ENCODE measurements around the gene IKZF2. TPM values are rescaled to one million over a fixed set of nuclear protein-coding genes. Genes with fewer than 3 reads are reported as not detected.

The IKZF2 gene
- total and polyA plus RNA-seq, 2 donors (not counting 3 experiments of a cell fraction or from before 2014, with no cell fraction given), result 0.08 to 0.46 TPM

DNA sequence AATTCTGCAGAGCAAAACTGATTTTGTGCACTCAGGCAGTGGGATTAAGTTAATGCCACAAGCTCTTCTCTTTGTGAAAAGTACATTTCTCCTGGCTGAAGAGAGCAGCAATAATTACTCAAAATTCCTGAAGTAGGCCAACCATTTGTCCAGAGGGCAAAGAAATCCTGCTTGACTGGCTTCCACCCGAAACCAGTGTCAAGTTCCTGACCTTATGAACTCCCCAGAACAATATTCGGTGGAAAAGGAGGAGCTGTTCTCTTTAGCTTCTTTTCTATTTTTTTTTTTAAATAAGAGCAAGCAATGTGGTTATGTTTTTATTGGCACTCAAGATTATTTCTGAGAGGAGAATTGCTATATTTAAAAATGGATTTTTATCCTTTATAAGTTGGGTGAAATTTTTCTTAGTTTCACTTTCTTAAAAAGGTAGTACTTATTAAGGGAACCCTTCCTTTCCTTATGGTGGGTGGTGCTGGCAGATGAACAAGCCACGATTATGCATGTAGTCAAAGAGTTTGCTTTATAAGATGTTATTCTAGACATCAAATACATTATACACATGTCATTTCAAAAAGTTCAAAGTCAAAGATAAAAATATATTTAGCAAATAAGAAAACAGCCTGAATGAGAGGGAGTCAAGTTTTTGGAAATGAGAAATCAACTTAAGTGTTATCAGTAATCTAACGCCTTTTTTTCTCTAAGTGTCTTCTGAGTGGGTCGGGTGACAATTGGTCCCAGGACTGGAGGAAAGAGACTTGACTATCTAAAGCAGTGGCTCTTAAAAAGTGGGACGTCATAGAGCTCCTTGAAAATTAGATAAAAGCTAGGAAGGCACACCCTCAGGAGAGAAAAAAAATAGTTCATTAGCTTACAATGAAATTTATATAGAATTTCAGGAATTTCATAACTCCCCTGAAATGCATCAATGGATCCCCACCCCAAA is 194.5 kb downstream of the IKZF2 start:
- ChIA-PET POLR2A (no interaction called here), CTCF (interaction anchor here (0.9 to 1.7 kb wide), 8 partner anchors 7 to 180 kb away, joined by 3 to 6 read pairs (median 4); no protein-coding TSS in a partner anchor)
- Histone ChIP-seq H3K79me2 (ENCODE audit: control insufficient read depth, insufficient read depth, low read length) (no peaks in the 10 kb centered on the region), H3K4me1 (ENCODE audit: control insufficient read depth, extremely low read depth, insufficient read depth, low read length) (no peaks in the 10 kb centered on the region), H3K27me3 (ENCODE audit: control insufficient read depth in 2 of 2, insufficient read depth in 2 of 2, low read length in 2 of 2) (no peaks in the 10 kb centered on the region), H3K9me1 (replicated peaks; ENCODE audit: control insufficient read depth, extremely low read depth, insufficient read depth, low read length) (no peaks in the 10 kb centered on the region), H4K20me1 (replicated peaks; ENCODE audit: control insufficient read depth, extremely low read depth, insufficient read depth, low read length) (no peaks in the 10 kb centered on the region), H3K36me3 (ENCODE audit: control insufficient read depth in 2 of 2, extremely low read depth in 1 of 2, insufficient read depth in 2 of 2, low read length in 2 of 2) (no peaks in the 10 kb centered on the region), H3K4me3 (replicated peaks in 1 of 3; ENCODE audit: insufficient read depth in 1 of 3, low read depth in 1 of 3, low read length in 3 of 3) (no peak overlapping the region), H3K27ac (ENCODE audit: insufficient read depth, low read depth, low read length) (no peak overlapping the region), H2AFZ (ENCODE audit: low read depth, low read length) (no peak overlapping the region), H3K9me3 (replicated peaks; ENCODE audit: control insufficient read depth, insufficient read depth, low read length) (no peaks in the 10 kb centered on the region), H3K9ac (replicated peaks; ENCODE audit: extremely low read depth, insufficient read depth, low read length) (no peak overlapping the region), H3K4me2 (ENCODE audit: insufficient read depth, low read length) (no peak overlapping the region)
- no peak for FAIRE-seq
- dilution Hi-C loops (cut with MboI; ENCODE audit: extremely low pct_ligation_motif_present, low sequenced_read_pairs) (no loop called here), intact Hi-C loops (cut with micrococcal nuclease) (no loop called here)
- no peak for TF ChIP-seq MYC (IDR thresholded peaks at IDR 0.05; ENCODE audit: low read depth, low read length)
- TF ChIP-seq FOS (IDR thresholded peaks at IDR 0.05; ENCODE audit: borderline replicate concordance, insufficient read depth, low read length), result no peak
- no peak for TF ChIP-seq EZH2 (IDR thresholded peaks at IDR 0.05; ENCODE audit: borderline replicate concordance, low read depth, low read length, severe bottlenecking)
- BruUV-seq (replicated peaks), result no TSS peak
- no peak for DNase-seq (ENCODE audit: low read depth, low spot score)

DNA sequence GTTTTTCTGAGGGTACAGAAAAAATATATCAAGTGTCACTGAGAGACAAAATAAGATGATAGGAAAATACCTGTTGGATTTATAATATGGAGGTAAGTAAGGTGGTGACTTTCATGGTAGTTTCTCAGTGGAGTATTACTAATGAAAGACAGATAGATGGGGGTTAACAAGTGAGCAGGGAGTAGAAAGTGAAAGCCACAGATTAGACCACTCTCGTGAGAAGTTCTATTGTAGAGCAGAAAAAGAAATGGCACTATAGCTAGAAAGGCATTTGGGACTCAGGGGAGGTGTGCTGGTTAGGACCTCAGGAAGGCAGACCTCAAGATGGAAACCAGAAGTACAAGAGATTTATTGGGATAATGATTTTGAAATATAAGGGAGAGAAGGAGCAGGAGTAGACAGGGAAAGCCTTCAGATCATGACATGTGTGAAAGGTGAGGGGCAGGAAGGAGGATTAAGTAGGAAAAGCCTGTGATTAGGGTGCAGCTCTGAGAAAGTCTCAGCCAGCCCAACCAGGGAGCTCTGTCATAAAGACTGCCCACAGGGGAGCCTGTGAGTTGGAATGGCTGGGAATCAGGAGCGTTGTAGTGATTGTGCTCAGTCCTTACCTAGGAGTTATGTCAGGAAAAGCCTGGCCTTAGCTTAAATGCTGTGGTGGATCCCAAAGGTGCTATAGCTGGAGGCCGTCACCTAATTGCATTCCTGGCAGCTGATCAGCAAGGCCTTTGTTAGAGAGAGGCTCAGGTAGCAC is 198.1 kb downstream of the IKZF2 start:
- ChIA-PET POLR2A (no interaction called here), CTCF (interaction anchor here (1.7 kb wide), 1 partner anchor 61 kb away, joined by 5 read pairs; no protein-coding TSS in a partner anchor)
- no peaks in the 10 kb centered on the region for H3K36me3 ChIP-seq (ENCODE audit: control insufficient read depth in 2 of 2, extremely low read depth in 1 of 2, insufficient read depth in 2 of 2, low read length in 2 of 2)
- TF ChIP-seq MYC (IDR thresholded peaks at IDR 0.05; ENCODE audit: low read depth, low read length) (no peak), POLR2A (IDR thresholded peaks at IDR 0.05; ENCODE audit: low read depth, low read length) (no peak), FOS (IDR thresholded peaks at IDR 0.05; ENCODE audit: borderline replicate concordance, insufficient read depth, low read length) (no peak), GATA2 (IDR thresholded peaks at IDR 0.05; ENCODE audit: insufficient read depth, insufficient read length, low read depth, low read length) (no peak), JUN (IDR thresholded peaks at IDR 0.05; ENCODE audit: borderline replicate concordance, insufficient read depth, insufficient read length, low read depth) (no peak), POLR2AphosphoS5 (IDR thresholded peaks at IDR 0.05; ENCODE audit: insufficient read depth, low read depth, low read length) (no peak), EZH2 (IDR thresholded peaks at IDR 0.05; ENCODE audit: borderline replicate concordance, low read depth, low read length, severe bottlenecking) (no peak)
- TF ChIP-seq, protein P1, sequence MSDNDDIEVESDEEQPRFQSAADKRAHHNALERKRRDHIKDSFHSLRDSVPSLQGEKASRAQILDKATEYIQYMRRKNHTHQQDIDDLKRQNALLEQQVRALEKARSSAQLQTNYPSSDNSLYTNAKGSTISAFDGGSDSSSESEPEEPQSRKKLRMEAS (IDR thresholded peaks at IDR 0.05; ENCODE audit: insufficient read depth, insufficient read length), result no peak
- TF ChIP-seq, protein P2, sequence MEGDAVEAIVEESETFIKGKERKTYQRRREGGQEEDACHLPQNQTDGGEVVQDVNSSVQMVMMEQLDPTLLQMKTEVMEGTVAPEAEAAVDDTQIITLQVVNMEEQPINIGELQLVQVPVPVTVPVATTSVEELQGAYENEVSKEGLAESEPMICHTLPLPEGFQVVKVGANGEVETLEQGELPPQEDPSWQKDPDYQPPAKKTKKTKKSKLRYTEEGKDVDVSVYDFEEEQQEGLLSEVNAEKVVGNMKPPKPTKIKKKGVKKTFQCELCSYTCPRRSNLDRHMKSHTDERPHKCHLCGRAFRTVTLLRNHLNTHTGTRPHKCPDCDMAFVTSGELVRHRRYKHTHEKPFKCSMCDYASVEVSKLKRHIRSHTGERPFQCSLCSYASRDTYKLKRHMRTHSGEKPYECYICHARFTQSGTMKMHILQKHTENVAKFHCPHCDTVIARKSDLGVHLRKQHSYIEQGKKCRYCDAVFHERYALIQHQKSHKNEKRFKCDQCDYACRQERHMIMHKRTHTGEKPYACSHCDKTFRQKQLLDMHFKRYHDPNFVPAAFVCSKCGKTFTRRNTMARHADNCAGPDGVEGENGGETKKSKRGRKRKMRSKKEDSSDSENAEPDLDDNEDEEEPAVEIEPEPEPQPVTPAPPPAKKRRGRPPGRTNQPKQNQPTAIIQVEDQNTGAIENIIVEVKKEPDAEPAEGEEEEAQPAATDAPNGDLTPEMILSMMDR (IDR thresholded peaks at IDR 0.05; ENCODE audit: extremely low read depth in 1 of 2, insufficient read depth in 1 of 2, low read depth in 1 of 2, low read length in 2 of 2), result no peak
- no peaks in the 10 kb centered on the region for H3K9me3 ChIP-seq (replicated peaks; ENCODE audit: control insufficient read depth, insufficient read depth, low read length)
- H3K9ac ChIP-seq (replicated peaks; ENCODE audit: extremely low read depth, insufficient read depth, low read length), result no peak overlapping the region
- H3K9me1 ChIP-seq (replicated peaks; ENCODE audit: control insufficient read depth, extremely low read depth, insufficient read depth, low read length), result no peaks in the 10 kb centered on the region
- H4K20me1 ChIP-seq (replicated peaks; ENCODE audit: control insufficient read depth, extremely low read depth, insufficient read depth, low read length), result no peaks in the 10 kb centered on the region
- no peak for DNase-seq (ENCODE audit: low read depth, low spot score)
- H3K4me3 ChIP-seq (replicated peaks in 1 of 3; ENCODE audit: insufficient read depth in 1 of 3, low read depth in 1 of 3, low read length in 3 of 3), result no peak overlapping the region
- H3K4me1 ChIP-seq (ENCODE audit: control insufficient read depth, extremely low read depth, insufficient read depth, low read length), result no peaks in the 10 kb centered on the region
- no peak overlapping the region for H3K27ac ChIP-seq (ENCODE audit: insufficient read depth, low read depth, low read length)
- BruUV-seq (replicated peaks), result no TSS peak
- H3K4me2 ChIP-seq (ENCODE audit: insufficient read depth, low read length), result no peak overlapping the region
- FAIRE-seq, result no peak
- no peaks in the 10 kb centered on the region for H3K27me3 ChIP-seq (ENCODE audit: control insufficient read depth in 2 of 2, insufficient read depth in 2 of 2, low read length in 2 of 2)
- dilution Hi-C loops (cut with MboI; ENCODE audit: extremely low pct_ligation_motif_present, low sequenced_read_pairs) (no loop called here), intact Hi-C loops (cut with micrococcal nuclease) (no loop called here)
- no peaks in the 10 kb centered on the region for H3K79me2 ChIP-seq (ENCODE audit: control insufficient read depth, insufficient read depth, low read length)
- H2AFZ ChIP-seq (ENCODE audit: low read depth, low read length), result no peak overlapping the region

All from endothelial cell of umbilical vein (primary cell).